GM21576 (cell line): ENCODE results near the gene CR1L.
"Not testable (repeated sequence)": the region's sequence is repeated elsewhere in the genome, so short reads cannot be mapped to it uniquely, and the experiment has no call there.

Source experiments
- ATAC-seq: cut with Tn5 transposase; IDR thresholded peaks from one replicate; pipeline ENCODE4 v1.9.1; 2021; ENCODE audit warnings: mild to moderate bottlenecking, moderate library complexity; ENCODE audit not compliant: unreplicated experiment

CR1L gene

DNA sequence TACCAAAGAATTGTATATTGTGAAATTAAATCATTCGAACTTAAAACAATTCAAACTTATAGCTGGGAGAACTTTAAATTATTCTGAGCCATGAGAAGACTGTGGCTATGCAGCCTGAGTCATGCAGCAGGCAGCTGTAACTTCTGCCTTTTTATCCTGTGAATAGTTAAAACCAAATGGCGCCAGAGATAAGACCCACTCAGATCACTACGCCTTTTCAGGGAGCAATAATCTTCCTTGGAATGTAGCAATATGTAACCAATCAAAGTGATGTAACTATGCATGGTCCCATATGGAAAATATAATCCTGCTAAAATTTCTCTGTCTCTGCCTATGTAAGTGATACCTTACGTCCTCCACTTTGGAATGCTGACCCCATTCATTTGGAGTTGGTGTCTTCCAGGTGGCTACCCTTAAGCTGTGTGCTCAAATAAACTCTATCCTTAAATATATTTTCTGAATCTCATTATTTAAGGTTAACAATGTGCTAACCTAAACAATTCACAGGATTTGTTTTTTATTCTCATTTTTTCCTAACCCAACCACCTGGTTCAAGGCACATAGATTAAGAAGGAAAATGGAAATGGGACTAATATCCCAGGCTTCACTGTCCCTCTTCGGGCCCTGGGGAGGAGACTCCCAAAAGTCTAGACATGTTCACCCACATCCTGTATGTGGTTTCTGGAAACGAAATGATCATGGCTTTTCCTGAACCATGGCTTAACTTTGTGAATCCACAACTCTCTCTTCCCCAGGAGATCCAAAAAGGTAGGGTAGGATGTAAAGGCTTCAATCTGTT lies 35.9 kb downstream of the CR1L start:
- not testable (repeated sequence) for ATAC-seq

- not testable (repeated sequence) for ATAC-seq
Measured at GRCh38 chr1:207682872-207683434, 38.0 kb downstream of the CR1L start.

GRCh38 chr1:207690551-207690950 lies 45.6 kb downstream of the CR1L start:
- not testable (repeated sequence) for ATAC-seq

- ATAC-seq: no peak
Measured at GRCh38 chr1:207691010-207691409, 46.1 kb downstream of the CR1L start.

DNA sequence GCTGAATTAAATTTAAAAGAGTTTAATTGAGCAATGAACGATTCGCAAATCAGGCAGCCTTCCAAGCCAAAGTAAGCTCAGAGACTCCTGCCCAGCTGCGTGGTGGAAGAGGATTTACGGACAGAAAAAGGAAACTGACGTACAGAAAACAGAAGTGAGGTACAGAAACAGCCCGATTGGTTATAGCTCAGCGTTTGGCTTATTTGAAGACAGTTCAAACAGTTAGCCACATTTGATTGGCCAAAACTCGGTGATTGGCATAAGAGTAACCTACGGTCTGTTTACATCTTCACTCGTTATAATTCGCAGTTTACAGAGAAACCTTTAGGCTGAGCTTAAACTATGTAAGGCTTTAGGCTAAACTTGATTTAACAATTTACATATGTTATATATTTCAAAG lies 46.9 kb downstream of the CR1L start:
- no peak for ATAC-seq

DNA sequence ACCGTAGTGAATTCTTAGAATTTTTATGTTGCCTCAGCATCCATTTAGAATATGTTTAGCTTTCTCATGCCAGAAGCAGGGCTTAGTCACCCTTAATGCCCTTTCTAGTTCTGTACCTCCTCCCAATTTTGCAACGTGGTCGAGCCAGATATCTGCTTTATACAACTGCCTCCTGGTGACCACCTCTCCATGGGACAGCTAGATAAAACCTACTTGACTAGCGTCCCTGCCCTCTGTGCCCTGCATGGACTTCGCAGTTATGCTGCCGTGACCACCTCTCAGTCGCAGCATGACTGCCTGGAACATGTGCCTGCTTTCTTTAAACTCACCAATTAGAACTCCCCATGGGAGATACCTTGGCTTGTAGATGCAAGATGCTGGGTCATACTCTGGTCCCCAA lies 47.4 kb downstream of the CR1L start:
- not testable (repeated sequence) for ATAC-seq

DNA sequence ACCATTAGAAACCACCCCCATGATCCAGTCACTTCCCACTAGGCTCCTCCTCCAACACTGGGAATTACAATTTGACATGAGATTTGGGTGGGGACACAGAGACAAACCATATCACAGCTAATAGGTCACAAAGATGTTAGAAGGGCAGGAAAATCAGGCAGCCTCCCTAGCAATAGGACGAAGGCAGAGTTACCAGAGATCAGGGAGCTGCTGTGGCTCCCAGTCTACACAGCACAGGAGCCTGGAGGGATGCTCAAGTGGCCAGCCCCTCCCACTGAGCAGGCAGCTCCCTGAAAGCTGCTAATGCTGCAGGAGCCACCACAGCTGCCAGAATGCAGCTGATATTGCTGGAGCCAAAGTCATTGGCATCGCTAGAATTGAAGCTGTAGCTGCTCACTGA lies 51.0 kb downstream of the CR1L start:
- no peak for ATAC-seq

DNA sequence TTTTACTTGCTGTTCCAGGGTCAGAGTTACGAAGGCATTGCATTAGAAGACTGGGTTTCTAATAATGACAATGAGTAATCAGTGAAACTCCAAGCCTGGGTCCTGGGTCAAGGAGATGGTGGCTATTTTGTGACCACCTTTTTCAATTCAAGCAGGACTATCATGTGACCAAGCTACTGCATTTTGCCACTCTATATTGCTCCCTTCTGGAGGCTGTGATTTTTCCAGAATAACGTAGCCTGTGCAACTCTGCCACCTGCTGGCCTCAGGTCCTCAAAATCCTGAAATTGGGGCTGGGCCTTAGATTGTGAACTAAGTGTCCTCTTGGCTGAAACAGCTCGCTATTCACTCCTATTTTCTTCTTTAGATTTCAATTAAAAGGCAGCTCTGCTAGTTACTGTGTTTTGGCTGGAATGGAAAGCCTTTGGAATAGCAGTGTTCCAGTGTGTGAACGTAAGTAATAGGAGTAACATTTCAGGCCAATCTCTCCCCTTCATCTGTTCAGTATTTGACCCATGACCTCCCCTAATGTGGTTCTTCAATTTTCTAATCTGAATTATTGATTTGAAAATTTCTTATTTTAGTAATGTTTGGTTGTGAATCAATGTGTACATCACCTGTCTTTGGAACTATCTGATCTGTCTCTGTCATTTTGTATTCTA lies 54.0 kb downstream of the CR1L start:
- no peak for ATAC-seq

GRCh38 chr1:207702317-207702716 lies 57.4 kb downstream of the CR1L start:
- no peak for ATAC-seq

- no peak for ATAC-seq
Measured at GRCh38 chr1:207703712-207704111, 58.8 kb downstream of the CR1L start.

- ATAC-seq: not testable (repeated sequence)
Measured at GRCh38 chr1:207708004-207708403, 63.1 kb downstream of the CR1L start.

GRCh38 chr1:207711285-207711684 lies 66.4 kb downstream of the CR1L start:
- ATAC-seq: no peak

GRCh38 chr1:207712701-207713100 lies 67.8 kb downstream of the CR1L start:
- ATAC-seq: not testable (repeated sequence)

- no peak for ATAC-seq
Measured at GRCh38 chr1:207713529-207713928, 68.6 kb downstream of the CR1L start.

GRCh38 chr1:207719234-207719633 lies 74.3 kb downstream of the CR1L start:
- ATAC-seq: no peak

DNA sequence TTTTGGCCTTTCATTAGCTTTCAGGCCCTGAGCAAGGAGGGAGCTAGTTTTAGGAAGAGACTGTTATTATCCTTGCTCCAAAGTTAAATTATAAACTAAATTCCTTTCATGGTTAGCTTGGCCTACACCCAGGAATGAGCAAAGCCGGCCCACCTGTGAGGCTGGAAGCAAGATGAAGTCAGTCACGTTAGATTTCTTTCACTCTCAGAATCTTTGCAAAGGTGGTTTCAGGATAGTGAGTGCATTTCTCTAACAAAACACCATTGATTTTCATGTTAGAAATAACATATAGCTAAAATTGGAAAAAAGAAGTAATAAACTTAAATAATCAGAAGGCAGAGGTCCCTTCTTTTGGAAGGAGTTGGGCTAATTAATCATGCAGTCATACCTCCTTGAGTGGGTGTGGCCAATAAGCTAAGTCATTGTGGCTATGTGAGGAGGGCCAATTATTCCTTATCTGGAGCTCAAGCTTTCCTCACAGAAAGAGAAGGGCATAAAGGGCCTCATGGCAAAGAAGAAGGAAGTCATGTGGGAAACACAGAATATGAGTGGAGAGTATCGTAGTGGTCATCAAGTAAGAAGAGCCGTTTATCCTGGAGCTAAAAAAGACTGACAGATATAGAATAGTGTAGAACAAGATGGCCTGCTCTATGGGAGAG lies 83.4 kb downstream of the CR1L start:
- not testable (repeated sequence) for ATAC-seq

DNA sequence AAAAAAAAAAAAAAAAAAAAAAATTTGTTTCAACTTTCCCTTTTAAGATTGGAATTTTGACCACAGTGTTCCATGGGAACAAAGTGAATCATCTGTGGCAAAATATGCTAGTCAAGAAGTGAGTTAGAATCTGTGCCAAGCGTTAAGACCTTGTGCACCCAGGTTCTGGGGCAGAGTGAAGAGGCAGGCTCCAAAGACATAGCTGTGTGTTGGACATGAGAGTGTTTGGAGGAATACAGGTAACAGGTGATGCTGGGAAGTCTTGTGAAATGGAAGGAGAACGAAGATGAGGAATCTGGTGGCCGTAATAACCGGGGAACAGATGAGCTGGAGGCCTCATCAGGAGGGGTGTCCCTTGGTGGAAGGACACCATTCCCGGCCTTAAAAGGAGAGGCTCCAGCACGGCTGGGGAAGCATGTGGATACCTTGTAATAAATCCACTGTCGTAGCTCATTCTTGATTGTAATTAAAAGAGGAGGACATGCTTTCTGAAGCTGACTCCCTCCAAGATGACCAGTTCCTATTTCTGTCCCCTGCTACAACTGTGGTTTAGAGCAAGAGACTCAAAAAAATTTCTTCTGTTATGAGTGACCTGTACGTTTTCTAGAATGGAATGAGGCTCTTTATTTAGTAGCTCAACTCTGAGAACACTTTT lies 92.7 kb downstream of the CR1L start:
- not testable (repeated sequence) for ATAC-seq

DNA sequence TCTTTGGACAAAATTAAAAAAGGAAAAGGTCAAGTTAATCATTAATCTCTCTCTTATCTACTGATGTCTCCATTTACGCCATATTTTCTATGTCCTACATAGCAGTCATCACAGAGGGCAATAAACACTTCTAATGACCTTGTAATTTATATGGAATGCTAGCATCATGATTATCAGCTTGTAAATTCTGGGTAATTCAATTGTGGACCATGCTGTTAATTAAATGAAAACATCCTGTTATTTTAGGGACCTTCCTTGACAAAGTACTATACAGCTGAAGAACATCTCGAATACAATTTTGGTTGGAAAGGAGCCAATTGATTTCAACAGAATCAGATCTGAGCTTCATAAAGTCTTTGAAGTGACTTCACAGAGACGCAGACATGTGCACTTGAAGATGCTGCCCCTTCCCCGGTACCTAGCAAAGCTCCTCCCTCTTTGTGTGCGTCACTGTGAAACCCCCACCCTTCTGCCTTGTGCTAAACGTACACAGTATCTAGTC lies 93.3 kb downstream of the CR1L start:
- not testable (repeated sequence) for ATAC-seq

GRCh38 chr1:207740207-207740606 lies 95.3 kb downstream of the CR1L start:
- ATAC-seq: no peak

GRCh38 chr1:207742850-207743555 lies 98.1 kb downstream of the CR1L start:
- ATAC-seq: no peak
